Pons (tissue), 1 donor: ENCODE data around the gene SH3RF3.

Experiments used
- DNase-seq: peaks from one replicate; pipeline ENCODE4 v3.0.0-alpha.2; 2016; ENCODE audit warnings: low spot score

The SH3RF3 gene

GRCh38 chr2:109353806-109354745 lies 225.1 kb downstream of the SH3RF3 start:
- no peak for DNase-seq

DNA sequence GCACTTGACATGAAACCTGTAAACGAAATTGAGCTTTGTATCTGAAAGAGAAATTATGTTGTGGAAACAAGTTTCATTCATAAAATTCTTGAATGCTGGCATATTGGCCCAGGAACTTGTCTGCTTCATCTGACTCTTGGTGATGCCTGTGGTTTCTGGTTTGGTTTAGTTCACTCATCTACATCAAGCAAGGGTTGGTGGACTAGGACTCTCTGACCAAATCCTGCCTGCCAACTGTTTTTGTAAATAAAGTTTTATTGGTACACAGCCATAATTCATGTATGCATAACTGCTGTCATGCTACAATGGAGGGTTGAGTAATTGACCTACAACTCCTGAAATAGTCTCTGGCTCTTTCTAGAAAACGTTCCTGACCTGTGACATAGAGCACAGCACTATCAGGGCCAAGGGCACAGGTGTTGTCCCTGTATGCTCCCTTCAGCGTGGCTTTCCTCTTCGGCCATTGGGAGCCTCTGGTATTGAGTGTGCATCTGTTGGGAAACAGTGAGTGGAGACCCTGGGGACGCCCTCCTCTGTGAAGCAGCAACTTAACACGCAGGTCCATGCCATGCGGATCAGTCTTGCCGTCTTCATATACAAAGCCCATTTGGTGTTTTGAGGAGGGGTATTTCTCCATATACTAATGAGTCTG lies 226.3 kb downstream of the SH3RF3 start:
- DNase-seq, result no peak

- no peak for DNase-seq
Observed at GRCh38 chr2:109356324-109357035, 227.5 kb downstream of the SH3RF3 start.

DNA sequence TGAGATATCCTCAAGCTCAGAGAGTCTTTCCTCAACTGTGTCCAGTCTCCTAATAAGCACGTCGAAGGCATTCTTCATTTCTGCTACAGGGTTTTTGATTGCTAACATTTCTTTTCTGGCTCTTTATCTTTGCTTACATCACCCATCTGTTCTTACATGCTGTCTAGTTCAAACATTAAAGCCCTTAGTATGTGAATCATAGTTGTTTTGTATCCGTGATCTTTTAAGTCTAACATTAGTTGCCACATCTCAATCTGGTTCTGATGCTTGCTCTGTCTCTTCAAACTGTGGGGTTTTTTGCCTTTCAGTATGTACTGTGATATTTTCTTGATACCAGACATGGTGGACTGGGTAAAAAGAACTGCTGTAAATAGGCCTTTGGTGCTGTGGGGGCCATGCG lies 235.2 kb downstream of the SH3RF3 start:
- DNase-seq, result no peak

DNA sequence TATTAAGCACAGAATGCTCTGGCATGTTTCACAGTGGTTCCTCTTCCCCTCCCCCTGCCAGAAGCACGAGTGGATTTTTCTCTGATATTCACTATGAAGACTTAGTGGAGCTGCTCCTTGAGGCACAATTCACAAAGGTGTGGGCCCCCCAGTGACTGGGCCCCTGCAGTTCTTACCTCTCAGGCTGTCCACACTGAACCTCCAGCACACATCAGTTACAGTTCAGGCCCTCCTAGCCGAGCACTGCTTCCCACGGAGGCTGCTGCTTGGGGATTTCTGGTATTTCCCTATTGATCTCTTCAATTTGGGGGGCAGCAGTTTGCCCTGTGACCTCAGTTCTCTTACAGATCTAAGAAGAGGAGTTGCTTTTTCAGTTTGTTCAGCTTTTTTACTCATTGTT lies 236.1 kb downstream of the SH3RF3 start:
- DNase-seq, result no peak

GRCh38 chr2:109367683-109368082 lies 238.7 kb downstream of the SH3RF3 start:
- DNase-seq, result no peak

DNA sequence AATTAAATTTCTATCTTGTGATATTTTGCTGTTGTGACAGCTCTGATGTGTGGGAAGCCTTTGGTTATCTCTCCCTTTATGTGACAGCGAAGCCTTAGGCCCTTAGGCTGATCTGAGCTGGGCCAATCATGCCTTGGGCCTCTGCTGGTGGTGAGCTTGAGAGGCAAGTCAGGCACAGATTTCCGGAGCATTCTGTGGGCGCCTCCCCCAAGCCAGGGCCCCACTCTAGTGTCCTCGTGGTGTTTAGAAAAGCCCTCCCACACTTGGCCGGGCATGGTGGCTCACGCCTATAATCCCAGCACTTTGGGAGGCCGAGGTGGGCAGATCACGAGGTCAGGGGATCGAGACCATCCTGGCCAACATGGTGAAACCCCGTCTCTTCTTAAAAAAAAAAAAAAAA lies 239.8 kb downstream of the SH3RF3 start:
- DNase-seq, result no peak

DNA sequence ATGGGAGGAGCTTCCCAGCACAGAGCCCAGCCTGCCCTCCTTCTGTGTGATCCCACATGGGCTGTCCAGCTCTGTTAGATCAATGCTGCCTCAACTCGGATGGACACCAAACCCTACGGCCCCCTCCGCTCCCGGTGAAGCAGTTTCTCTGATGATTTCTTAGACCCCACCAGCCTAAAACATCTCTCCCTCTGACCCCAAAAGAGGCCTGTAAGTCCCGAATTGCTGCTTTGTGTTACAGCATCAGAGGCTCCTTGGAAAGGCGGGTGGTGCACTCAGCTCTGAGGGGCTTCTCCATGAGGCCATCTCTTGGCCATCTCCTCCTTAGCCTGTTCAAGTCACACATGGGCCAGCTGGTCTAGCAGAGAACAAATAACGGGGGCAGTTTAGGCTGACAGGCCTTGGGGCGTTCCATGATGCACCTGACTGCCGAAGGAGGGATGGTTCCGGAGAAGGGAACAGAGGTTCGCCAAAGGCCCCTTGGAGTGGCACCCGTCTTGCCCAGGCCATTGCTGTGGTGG lies 240.7 kb downstream of the SH3RF3 start:
- no peak for DNase-seq

DNA sequence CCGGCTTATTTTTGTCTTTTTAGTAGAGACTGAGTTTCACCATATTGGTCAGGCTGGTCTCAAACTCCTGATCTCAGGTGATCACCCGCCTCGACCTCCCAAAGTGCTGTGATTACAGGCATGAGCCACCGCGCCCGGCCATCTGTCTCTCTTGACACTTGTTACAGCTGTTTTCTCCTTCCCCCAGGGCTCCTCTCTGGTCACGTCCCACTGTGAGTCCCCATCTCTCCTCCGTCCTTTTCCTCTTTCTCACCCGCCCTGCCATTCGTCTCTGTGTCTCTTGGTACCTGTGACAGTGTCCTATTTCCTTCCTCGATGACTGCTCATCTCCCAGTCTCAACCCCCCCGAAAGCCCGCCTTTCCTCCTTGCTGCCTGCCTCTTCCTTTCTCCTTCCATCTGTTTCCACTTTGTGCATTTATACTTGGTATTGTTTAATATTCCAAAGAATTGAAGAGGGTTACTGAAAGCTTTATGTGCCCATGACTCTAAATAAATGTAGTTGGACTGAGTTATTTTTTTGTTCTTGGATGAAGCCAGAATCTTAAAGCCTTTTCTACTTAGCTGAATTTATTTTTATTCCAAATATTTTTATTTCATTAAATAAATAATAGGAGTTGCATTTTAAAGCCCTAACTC lies 241.5 kb downstream of the SH3RF3 start:
- DNase-seq, result no peak

GRCh38 chr2:109371481-109372170 lies 242.6 kb downstream of the SH3RF3 start:
- no peak for DNase-seq

- DNase-seq, result no peak
Observed at GRCh38 chr2:109372171-109372568, 243.2 kb downstream of the SH3RF3 start.

- DNase-seq, result no peak
Observed at GRCh38 chr2:109372614-109373013, 243.6 kb downstream of the SH3RF3 start.

DNA sequence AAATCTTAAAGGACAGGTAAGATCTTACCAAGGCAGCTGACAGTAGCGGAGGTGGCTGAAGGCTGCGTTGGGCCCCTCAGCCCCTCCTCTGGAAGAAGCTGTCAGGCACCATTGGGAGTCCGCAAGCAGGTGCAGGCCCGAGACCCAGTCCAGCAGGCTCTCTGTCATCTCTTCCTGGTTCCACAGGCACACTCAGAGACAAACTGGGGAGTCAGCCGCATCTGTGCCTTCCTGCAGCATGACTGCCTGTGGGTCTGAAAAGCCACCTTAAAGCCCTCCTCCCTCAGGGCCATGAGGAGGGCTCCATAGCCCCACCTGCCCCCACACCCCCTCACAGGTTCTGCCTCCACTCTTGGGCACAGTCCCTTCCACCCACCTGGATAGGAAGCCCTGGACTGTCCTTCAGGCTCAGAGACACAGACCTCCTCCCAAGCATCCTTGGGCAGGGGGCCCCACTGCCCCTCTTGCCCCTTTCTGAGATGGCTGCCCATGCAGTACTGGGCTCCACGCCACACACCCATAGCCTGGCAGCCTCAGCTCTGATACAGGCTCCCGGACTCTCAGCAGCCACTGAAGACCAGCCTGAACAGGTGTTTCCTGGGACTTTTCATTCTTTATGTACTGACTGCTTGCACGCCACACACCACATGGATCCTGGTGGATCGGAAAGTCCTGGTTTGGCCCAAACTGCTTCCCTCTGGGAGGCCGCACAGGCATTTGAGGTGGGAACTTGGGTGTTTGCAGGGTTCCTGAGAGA lies 245.0 kb downstream of the SH3RF3 start:
- no peak for DNase-seq

- no peak for DNase-seq
Observed at GRCh38 chr2:109374548-109375130, 245.6 kb downstream of the SH3RF3 start.

DNA sequence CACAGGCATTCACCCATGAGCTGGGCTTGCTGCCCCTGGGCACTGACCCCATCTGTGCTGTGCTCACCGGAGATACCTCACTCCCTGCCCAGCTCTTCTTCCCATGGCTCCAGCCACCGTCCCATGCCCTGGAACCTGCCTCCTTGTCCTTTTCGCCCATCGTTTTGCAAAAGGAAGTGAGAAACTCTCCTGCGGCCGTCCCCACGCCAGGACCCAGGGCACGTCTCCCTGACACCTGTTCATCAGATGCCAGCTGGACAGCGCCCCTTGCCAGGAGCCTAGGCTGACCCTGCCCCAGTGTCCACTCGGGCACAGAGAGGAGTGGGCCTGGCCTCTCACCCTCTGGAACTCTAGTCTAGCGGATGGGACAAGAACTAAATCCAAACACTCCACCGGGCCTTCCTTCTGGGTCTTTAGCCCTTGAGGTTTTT lies 246.1 kb downstream of the SH3RF3 start:
- DNase-seq, result no peak

DNA sequence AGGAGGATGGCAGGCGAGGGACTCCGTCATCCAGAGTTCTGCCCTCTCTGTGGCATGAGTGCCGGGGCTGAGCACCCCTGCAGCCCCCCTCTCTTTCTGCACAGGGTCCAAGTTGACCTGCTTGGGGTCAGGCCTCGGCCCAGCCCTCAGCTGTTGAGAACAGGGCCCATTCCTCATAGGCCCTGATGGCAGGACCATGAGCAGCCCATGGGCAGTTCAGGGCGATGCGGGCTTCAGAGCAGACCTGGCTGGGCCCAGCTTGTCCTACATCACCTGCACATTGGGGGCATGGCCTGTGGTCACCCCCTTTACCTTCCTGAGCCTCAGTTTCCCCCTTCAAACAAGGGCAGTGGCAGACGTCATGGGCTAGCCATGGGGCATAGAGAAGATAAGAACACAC lies 246.7 kb downstream of the SH3RF3 start:
- no peak for DNase-seq

DNA sequence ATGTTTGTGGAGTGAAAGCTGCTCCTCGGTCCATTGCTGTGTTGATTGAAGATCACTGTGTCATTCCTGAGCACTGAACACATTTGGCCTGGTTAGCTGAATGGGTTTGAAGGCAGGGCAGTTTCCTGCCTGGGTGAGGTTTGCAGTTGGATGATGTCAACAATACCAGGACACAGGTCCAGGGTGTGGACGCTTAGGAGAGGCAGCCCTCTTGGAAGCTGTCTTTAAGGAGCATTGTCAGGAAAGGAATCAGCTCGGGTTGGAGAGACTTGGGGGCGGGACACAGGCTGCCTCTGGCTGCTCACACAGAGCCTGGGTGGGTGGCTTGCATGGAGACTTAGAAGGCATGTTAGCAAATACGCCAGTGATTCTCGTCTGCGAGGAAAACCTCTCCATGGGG lies 247.1 kb downstream of the SH3RF3 start:
- DNase-seq, result no peak

- no peak for DNase-seq
Observed at GRCh38 chr2:109376796-109377495, 247.9 kb downstream of the SH3RF3 start.

DNA sequence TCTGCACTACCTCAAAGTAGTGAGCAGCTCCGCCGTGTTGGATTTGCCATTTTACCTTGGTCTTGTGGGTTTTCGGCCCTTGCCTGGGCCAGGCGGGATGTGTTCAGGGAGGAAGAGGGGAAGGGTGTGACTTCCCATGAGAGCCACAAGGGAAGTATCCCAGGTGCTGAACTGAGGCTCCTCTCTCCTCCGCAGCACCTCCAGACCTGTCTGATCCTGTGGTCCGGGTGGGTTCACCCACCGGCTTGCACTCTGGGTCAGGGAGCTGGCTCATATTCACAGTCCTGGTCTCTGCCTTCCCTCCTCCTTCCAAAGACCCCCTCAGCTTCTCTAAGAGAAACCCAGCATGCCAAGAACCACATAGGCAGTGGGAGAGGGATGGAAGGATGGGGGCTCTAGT lies 249.0 kb downstream of the SH3RF3 start:
- no peak for DNase-seq

DNA sequence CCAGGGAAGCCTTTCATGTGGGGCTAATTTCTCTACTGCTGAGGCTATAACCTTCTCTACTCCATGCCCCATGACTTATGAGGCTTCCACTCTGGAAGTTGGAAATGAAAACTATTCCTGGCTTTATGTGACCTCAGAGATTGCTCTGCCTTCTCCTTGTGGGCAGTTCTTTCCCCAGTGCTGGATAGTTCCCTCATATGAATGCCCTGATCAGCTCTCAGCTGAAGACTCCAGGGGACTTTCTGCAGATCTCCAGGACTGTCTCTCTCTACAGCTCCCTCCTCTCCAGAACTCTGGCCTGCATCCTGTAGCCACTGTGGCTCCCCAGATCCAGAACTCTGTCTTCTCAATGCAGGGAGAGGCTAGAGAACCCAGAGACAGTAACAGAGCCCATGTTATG lies 249.7 kb downstream of the SH3RF3 start:
- DNase-seq, result no peak
